GM19351 (cell line): ENCODE results near the gene RELN.

Source experiments
- ATAC-seq: cut with Tn5 transposase; IDR thresholded peaks from one replicate; pipeline ENCODE4 v1.9.1; 2021; ENCODE audit warnings: mild to moderate bottlenecking, moderate library complexity; ENCODE audit not compliant: unreplicated experiment

Gene RELN

GRCh38 chr7:103423467-103424179, 565.8 kb downstream of the RELN start:
- ATAC-seq: no peak
